Nucleus accumbens (tissue), 56 donors: ENCODE measurements around the gene KRTAP10-1.
"Not testable (repeated sequence)": the region's sequence is repeated elsewhere in the genome, so short reads cannot be mapped to it uniquely, and the experiment has no call there.

Source experiments
- DNase-seq, 56 donors: peaks; one replicate each; lab custom pipeline; 2025; lab: John Stamatoyannopoulos, UW

The KRTAP10-1 gene

DNA sequence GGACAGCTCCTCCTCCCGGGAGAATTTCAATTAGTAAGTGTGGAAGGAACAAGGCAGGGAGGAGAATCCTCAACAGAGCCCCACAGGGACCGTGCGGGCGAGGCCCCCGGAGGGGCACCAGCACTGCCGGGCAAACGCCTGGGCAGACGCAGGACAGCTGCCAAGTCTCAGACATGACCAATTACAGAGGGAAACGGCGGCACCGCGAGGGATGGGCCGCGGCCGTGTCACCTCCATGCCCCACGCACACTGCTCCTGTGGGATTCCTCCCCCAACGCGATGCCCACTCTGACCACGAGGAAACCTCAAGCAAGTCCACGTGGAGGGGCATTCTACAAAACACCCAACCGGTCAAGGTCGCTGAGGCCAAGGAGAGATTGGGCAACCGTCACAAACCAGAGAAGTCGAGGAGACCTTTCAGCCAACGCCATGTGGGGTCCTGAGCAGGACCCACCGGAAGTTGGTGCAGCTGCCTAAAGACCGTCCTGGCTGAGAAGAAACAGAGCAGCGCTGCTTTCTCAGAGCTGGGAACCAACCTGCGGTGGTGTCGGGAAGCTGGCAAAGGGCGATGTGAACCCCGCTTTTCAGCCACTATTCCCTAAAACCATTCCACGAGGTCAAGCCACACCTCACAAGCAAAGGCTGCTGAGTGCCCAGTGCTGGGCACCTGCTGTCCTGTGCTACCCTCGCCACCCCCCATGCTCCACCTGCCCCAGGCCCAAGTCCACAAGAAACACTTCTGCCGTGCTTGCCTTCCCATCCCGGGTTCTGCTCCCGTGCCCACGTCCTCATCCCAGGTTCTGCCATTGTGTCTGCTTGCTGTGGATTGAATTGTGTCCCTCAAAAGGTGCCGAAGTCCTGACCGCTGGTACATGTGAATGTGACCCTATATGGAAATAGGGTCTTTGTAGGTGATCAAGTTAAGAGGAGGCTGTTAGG lies 32.1 kb upstream of the KRTAP10-1 start:
- DNase-seq: no peak

DNA sequence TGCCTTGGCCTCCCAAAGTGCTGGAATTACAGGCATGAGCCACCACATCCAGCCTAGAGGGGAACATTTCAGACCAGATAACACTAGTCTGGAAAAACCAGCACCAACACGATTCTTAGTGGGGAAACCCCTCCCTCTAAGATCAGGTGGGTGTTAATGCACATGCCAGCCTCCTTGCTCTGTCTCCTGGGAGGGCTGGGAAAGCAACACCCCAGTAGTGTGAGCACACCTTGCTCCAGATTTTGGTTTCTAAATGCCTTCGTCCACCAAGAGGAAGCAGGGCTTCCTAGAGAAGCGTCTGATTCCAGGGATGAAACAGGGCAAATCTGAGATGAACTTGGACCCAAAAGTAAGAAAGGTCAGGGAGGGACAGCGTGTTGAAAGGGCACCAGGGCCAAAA lies 31.3 kb upstream of the KRTAP10-1 start:
- no peak for DNase-seq

DNA sequence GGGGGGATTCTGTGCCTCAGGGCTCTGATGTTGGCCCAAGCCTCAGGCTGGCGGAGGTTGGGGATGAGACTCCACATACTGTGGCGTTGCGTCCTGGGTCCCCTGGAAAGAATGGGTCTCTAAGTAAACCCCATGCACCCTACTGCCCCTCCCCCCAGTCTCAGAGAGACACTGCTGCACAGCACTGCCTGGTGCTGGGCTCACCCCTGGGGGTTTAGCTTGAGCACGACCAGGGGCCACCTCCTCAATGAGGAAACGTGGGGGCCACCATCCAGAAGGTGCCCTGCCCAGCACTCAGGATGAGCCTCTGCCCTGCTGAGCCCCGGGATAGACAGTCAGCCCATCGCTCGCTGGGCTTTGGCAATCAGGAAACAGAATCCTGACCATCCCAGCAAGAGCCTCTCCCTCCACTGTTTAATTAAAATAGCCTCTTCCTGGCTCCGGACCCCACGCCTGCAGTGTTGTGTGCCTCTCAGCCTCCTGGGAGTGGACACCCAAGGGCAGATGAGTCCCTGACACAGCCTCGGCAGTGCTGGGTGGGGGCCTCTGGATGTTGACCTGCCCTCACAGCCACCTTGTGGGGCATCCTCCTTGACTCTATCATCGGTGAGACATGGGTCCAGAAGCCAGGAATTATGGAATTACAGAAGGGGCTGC lies 30.0 kb upstream of the KRTAP10-1 start:
- no peak for DNase-seq

DNA sequence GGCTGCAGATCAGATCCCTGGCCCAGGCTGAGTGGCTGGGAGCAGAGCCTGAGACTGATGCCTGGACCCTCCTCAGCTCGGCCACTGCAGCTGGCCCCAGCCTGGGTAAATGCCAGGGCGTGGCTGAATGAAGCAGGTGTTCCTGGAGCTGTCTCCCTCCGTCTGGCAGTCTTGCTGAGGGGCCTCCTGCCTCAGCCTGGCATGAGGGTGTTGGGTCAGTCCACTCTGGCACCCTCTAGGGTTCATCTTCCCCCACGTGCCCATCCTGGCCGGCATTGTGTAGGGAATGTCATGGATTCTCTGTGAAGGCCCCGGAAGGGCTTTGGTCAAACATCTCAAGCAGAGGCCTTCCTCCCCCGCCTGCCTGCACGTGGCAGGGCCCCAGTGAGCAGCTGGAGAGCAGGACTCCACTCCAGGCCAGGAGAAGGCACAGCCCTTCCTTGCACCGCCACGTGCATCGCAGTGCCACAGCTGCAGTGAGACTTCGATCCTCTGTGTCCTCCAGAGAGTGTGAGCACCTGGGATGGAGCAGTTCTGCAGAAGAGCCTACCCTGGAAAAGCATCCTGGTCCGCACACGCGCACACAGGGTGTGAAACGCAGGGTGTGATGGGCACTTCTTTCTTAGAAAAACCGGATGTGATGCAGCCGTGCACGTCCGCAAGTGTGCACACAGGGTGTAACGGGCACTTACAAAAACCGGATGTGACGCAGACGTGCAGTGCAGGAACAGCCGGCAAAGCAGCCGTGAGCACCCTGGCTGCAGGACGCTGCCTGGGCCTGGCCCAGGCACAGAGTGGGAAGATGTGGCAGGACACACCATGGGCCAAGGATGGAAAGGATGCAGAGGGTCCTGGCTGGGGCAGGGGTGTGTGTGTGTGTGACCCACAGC lies 28.9 kb upstream of the KRTAP10-1 start:
- no peak for DNase-seq

DNA sequence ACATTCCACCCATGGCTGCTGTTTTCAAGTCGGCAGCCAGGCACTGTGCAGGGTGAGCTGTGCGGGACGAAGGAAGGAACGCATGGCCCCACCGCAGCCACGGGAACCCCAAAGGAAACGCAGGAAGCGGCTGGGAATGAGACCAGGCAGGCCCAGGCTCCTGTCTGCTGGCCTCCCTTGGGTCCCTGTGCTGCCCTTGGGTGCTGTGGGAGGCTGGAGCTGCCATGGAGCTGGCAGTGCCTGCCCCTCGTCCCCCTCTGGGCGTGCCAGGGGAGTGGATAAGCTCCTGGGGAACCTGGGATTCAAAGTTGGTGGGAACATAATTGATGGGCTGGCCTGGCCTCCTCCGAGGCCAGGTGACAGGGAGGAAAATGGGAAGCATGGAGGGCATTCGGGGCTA lies 28.3 kb upstream of the KRTAP10-1 start:
- no peak for DNase-seq

DNA sequence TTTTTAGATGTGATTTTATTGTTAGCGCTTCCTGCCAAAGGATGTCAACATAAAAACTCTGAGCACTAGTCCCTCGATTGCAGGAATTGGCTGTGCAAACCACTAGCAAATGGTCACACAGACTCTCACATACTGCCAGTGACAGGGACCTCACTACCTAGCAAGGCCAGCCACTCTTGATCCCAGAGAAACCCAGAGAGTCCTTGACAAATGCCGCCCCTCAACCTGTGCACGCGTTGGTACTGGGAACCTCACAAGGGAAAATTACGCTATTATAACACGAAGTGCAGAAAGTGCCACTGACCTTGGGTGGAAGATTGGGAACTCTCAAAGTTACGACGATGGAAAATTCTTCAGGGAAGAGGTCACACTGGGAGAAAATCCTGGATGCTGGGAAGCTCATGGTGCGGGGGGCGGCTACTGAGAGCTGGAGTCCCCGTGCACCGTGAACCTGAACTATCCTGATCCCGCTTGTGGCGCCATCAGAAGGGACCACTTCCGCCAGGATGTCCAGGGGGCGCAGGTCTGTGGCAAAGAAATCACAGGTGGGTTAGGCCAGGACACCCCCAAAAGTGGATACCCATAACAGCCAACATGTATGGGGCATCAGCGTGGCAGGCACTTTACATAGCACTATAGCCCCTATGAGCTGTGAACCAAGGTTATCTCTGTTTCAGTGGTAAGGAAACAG lies 27.6 kb upstream of the KRTAP10-1 start:
- no peak for DNase-seq

DNA sequence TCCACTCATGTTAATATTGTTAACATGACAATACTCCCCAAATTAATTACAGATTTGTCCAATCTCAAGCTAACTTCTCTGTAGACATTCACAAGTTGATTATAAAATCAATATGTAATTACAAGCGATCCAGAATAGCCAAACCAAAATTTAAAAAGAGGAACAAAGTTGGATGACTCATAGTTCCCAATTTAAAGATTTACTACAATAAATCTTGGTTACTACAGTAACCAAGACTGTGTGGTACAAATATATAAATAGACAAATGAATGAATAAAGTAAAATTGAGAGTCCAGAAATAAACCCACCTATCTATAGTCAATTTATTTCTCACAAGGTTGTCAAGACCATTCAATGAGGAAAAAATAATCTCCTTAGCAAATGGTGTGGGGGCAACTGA lies 26.4 kb upstream of the KRTAP10-1 start:
- no peak for DNase-seq

DNA sequence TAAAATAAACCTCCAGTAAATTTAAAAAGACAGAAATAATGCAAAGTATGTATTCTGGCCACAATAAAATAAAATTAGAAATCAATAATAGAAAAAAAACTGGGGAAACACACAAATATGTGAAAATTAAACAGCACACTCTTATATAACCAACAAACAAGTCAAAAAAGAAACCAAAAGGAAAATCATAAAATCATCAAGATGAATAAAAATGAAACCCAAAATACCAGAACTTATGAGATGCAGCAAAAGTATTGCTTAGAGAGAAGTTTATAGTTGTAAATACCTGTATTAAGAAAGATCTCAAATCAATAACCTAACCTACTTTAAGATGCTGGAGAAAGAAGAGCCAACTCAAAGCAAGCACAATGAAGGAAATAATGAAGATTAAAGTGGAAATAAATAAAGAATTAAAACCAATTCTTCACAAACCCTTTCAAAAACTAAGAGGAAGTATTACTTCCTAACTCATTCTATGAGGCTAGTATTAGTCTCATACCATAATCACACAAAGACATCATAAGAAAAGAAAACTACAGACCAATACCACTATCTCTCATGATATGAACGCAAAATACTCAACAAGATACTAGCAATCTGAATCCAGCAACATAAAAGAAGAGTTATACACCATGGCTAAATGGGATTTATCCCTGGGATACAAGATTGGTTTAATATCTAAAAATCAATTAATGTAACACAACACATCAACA lies 25.0 kb upstream of the KRTAP10-1 start:
- DNase-seq: no peak

DNA sequence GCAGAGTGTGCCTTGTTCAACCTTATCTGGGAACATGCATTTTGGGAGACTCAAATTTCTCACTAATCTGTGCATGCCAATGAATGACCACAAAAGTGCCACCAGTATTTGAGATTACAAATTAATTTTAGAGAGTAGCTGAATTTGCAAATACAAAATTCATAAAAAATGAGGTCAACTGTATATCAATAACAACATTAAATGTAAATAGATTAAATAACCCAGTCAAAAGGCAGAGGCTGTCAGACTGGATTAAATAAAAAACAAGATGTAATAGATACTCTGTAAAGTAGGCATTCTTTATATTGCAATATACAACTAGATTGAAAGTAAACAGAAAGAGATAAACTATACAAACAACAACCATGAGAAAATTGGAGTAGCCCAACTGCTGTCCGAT lies 24.1 kb upstream of the KRTAP10-1 start:
- DNase-seq: no peak

DNA sequence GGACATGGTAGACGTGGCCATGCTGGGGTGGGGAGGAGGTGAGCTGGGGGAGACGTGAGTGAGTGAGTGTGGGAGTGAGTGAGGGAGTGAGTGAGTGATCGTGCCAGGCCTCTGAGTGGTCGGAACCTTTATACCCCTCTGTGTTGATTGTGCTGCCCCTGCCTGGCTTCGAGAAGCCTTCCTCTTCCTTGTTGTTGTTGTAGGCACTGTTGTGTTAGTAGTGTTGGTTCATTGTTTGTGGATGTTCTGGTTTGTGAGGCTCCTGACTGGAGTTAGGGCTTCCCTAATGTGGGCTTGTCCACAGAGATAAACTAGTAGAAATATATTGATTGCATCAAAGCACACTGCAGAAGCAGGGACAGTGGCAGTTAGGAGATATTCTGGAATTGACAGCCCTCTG lies 18.7 kb upstream of the KRTAP10-1 start, which contains the start of gene KRTAP10-3:
Gene KRTAP10-3, minus strand, starts transcription at position 101 of the 400 bp plus-strand sequence. Its CDS starts 80 bp downstream, at position 21.
- DNase-seq: no peak

DNA sequence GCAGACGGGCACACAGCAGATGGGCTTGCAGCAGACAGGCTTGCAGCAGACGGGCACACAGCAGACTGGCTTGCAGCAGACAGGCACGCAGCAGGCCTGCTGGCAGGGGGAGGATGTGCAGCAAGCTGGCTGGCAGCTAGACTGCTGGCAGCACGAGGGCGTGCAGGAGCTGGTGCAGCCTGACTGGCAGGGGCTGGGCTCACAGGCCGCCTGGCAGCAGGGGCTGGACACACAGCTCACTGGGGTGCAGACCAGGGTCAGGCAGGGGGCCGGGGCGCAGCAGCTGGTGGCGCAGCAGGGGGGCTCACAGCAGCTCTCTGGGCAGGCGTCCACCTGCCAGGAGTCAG lies 18.3 kb upstream of the KRTAP10-1 start:
- DNase-seq: not testable (repeated sequence)

DNA sequence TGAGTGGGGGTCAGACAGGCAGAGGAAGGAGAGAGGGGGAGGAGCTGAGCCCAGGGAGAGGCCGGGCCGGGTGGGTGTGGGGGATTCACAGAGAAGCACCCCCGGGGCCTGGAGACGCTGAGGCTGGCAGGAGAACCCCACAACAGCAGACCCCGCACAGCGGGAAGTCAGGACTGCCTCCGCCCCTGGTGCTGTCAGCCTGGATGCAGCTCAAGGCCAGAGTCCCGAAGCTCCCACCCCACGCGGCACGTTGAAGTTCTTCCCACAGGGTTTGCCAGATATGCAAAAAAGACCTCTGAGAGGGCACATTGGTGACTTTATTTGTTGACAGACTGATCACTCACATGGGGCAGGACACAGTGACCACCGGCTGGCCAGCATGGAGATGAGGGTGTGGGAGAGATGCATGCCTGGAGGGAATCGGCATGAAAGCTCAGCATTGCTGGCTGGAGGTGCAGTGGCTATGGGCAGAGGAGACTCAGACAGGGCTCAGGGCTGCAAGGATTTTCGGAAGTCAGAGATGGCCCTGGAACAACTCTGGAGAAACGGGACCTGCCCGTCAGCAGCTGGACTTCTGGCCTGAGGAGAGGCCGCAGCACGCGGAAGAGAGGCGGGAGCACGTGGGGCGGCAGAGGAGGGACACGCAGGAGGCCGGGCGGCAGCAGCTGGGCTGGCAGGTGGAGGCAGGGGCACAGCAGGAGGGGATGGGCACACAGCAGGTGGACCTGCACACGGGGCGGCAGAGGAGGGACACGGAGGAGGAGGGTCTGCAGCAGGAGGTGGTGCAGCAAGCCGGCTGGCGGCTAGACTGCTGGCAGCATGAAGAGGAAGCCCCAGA lies 17.7 kb upstream of the KRTAP10-1 start:
- DNase-seq: no peak

DNA sequence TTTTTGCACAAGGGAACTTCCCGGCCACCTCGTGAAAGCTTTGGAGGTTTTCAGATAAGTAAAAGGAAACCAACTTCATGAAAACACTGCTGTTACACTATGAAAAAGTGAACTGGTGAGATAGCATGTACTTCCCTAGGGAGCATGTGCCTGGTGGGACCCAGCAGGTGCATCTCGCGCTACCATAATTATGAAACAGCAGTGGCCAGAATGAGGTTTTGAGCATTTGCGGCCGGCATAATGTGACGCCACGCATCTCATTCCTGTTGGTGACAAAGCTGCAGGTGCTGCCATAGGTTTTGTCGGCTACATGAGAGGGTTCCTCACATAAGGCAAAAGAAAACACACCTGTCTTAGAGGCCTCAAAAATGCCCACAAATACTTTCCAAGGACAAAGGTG lies 16.9 kb upstream of the KRTAP10-1 start:
- no peak for DNase-seq

DNA sequence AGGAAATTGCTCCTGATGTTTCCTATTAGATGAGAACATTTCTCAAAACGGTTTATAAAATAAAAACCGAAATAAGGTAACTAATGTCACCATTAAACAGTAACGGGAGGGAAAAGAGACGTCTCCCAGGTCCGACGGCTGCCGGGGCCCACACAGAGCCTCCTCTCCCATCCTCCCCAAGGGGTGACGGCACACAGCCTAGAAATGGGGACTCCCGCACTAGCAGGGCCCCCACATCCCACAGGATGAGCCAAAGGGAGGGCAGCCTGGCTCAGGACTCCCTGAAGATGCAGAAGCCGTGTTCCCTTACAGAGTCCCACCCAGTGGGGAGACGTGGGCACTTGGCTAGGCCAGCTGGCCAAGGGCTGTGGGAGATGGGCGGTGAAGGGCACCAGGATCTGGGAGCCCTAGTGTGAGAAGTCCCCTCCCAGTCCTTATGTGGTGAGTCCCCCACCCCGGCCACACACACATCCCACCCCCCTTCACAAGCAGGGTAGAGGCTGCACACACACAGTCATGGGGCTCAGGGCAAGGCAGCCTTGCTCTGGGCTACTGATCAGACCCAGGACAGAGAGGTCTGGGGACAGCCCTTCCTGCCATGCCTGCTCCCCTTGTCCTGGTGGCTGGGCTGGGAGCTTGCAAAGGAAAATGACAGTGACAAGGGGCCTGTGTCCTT lies 15.3 kb upstream of the KRTAP10-1 start:
- no peak for DNase-seq

DNA sequence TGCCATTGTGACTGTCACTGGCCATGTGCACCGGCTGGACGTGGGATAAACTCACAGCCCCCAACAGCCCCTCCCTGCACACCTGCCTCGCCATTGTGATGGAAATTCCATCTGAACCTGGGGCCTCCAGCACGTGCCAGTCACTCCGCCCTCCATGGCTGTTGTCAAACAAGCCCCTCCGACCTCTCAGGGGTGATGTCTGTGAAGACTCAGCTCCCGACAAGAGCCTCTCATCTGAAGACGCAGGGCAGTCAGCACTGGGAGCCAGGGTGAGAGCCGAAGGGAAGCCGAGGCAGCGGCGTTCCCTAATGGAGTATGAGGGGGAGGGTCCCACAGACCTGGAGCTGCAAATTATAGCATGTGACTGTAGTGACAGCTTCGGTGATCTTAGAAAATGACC lies 12.7 kb upstream of the KRTAP10-1 start:
- no peak for DNase-seq

DNA sequence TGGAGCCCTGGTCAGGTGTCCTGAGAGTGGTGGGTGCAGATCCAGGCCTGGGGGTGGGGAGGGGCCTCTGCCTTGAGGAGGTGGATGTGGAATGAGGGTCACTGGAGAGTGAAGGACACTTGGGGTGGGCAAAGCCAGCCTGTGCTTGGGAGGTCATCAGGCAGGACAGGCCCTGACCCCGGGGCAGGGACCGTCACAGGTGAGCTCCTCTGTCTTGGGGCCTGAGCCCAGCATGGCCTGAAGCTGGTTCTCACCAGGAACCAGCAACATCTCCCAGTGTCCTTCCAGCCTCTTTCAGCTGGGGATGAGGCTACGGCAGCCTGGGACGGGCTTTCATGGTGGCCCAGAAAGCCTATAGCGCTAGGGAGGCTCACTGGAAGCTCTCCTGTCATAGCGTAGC lies 12.1 kb upstream of the KRTAP10-1 start:
- DNase-seq: no peak

DNA sequence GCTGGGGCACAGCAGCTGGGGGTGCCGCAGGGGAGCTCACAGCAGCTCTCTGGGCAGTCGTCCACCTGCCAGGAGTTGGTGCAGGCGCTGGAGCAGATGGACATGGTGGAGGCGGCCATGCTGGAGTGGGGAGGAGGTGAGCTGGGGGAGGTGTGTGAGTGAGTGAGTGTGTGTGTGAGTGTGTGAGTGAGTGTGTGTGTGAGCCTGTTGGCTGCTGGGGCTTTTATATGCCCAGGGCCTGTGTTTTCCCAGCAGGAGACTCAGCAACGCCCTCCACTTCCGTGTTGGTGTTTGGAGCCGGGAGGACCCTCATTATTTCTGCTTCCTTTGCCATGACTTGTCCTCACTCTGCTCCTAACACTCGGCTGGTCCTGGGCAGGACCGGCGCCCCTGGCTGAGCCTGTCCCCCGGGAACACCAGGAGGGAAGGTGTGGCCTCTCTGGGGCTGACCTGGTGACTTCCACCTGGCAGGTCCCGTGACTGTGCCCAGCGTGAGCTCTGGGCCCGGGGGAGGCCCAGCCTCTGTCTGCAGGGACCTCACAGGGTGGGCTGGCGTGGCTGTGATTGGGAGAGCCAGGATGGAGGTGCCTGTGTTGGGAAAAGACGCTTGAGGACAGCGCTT lies 11.5 kb upstream of the KRTAP10-1 start, which contains the start of gene KRTAP10-2:
Gene KRTAP10-2, minus strand, starts transcription at position 166 of the 622 bp plus-strand sequence. Its CDS starts 47 bp downstream, at position 119.
- DNase-seq: no peak

DNA sequence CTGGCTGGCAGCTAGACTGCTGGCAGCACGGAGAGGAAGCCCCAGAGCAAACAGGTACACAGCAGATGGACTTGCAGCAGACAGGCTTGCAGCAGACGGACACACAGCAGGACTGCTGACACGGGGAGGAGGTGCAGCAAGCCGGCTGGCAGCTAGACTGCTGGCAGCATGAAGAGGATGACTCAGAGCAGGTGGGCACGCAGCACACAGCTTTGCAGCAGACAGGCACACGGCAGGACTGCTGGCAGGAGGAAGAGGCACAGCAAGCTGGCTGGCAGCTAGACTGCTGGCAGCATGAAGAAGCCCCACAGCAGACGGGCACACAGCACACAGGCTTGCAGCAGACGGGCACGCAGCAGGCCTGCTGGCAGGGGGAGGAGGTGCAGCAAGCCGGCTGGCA lies 10.8 kb upstream of the KRTAP10-1 start:
- DNase-seq: no peak
